ENCODE measurements around the gene IL7R. TPM values are rescaled to one million over a fixed set of nuclear protein-coding genes. Genes with fewer than 3 reads are reported as not detected.
"Not testable (repeated sequence)": the region's sequence is repeated elsewhere in the genome, so short reads cannot be mapped to it uniquely, and the experiment has no call there.

Gene IL7R
- total RNA-seq, 2 experiments from 2014 or later: 4.6 to 62.2 TPM

DNA sequence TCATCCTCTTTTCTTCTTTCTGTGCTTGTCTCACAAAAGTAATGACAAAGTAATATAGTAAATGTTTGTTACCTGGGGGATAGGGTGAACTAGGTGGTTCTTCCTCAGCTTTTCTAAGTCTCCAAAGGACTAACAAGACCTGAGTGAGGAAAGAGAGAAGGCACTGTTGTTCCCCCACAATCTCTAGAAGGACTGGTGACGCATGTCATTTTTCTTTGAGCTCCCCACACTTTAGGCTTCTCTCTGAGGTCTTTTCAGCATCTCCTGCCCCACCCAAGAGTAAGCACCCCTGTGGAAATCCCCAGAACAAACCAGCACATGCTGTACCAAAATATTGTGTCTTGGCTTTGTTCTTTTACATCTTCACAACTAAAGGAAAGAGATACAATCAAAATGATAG, 2.4 kb upstream of the IL7R start:
- peak overlapping the region; percentile 13 for H3K4me3 ChIP-seq (ENCODE audit: low read depth, low read length, poor library complexity, severe bottlenecking)
- intact Hi-C loops (cut with micrococcal nuclease; ENCODE audit: unreplicated experiment): no loop called here
- peak overlapping the region; percentile 91 for H3K4me2 ChIP-seq (ENCODE audit: low read length)
- H2AFZ ChIP-seq (ENCODE audit: low read length): peak overlapping the region; percentile 95
- no peaks in the 10 kb centered on the region for H4K20me1 ChIP-seq (ENCODE audit: insufficient read depth, low read length)
- CTCF ChIA-PET (ENCODE audit: unreplicated experiment): interaction anchor here (0.7 to 0.9 kb wide), 2 partner anchors 29 to 52 kb away, joined by 3 to 4 read pairs; no protein-coding TSS in a partner anchor
- H3K79me2 ChIP-seq (ENCODE audit: insufficient read depth, low read depth, low read length): peaks cover 38% of the 10 kb centered on the region
- no peaks in the 10 kb centered on the region for H3K9me3 ChIP-seq (ENCODE audit: low read length)
- H3K4me1 ChIP-seq (ENCODE audit: insufficient read depth, low read length, poor library complexity, severe bottlenecking): peaks cover 62% of the 10 kb centered on the region
- DNase-seq (ENCODE audit: low spot score): no peak
- H3K36me3 ChIP-seq (ENCODE audit: insufficient read depth, low read length): peaks cover 5% of the 10 kb centered on the region; the same call in 1 of the 2 replicates
- no peaks in the 10 kb centered on the region for H3K9me2 ChIP-seq (ENCODE audit: insufficient read depth, low read length)
- TF ChIP-seq EZH2phosphoT487 (IDR thresholded peaks at IDR 0.05; ENCODE audit: borderline replicate concordance, low read depth, low read length) (no peak), CTCF (conservative IDR thresholded peaks at IDR 0.05; ENCODE audit: low read length) (no peak)
- H3K27ac ChIP-seq (ENCODE audit: low read depth, low read length, poor library complexity, severe bottlenecking): peak overlapping the region; percentile 72
- BruUV-seq (replicated peaks): no TSS peak
- POLR2A ChIA-PET: interaction anchor here (0.7 to 8.2 kb wide), 4 partner anchors 27 to 177 kb away, joined by 3 to 52 read pairs (median 4); no protein-coding TSS in a partner anchor

DNA sequence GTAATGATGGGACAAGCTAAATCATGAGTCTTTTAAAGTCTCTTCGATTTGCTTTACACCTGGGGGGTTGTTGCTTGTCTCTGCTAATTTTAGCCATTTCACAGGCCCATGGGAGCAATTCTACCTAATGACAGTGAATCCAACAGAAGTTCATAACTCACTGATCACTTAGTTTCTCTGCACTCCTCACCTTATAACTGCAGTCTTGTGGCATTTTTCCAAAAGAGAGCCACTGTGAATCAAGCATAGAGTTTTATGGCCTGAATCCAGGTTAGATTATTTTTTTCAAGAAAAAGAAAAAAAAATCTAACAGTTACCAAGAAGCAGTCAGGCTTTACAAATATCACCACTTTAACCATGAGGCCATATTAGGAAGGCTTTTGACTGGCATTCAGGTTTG, 1.5 kb upstream of the IL7R start:
- Histone ChIP-seq H3K4me1 (ENCODE audit: insufficient read depth, low read length, poor library complexity, severe bottlenecking) (peaks cover 71% of the 10 kb centered on the region), H3K9me2 (ENCODE audit: insufficient read depth, low read length) (no peaks in the 10 kb centered on the region), H3K27ac (ENCODE audit: low read depth, low read length, poor library complexity, severe bottlenecking) (peak overlapping the region; percentile 72), H4K20me1 (ENCODE audit: insufficient read depth, low read length) (no peaks in the 10 kb centered on the region), H3K9me3 (ENCODE audit: low read length) (no peaks in the 10 kb centered on the region), H3K36me3 (ENCODE audit: insufficient read depth, low read length) (peaks cover 15% of the 10 kb centered on the region), H3K79me2 (ENCODE audit: insufficient read depth, low read depth, low read length) (peaks cover 48% of the 10 kb centered on the region), H2AFZ (ENCODE audit: low read length) (peak overlapping the region; percentile 95; the same call in 1 of the 2 replicates), H3K4me3 (ENCODE audit: low read depth, low read length, poor library complexity, severe bottlenecking) (no peak overlapping the region), H3K4me2 (ENCODE audit: low read length) (peak overlapping the region; percentile 91)
- intact Hi-C loops (cut with micrococcal nuclease; ENCODE audit: unreplicated experiment): no loop called here
- no TSS peak for BruUV-seq (replicated peaks)
- TF ChIP-seq EZH2phosphoT487 (IDR thresholded peaks at IDR 0.05; ENCODE audit: borderline replicate concordance, low read depth, low read length) (no peak), CTCF (conservative IDR thresholded peaks at IDR 0.05; ENCODE audit: low read length) (no peak)
- ChIA-PET CTCF (ENCODE audit: unreplicated experiment) (interaction anchor here (0.9 kb wide), 1 partner anchor 28 kb away, joined by 3 read pairs; no protein-coding TSS in a partner anchor), POLR2A (interaction anchor here (1.3 to 8.2 kb wide), 3 partner anchors 26 to 49 kb away, joined by 4 to 52 read pairs (median 4); no protein-coding TSS in a partner anchor)
- DNase-seq (ENCODE audit: low spot score): no peak

DNA sequence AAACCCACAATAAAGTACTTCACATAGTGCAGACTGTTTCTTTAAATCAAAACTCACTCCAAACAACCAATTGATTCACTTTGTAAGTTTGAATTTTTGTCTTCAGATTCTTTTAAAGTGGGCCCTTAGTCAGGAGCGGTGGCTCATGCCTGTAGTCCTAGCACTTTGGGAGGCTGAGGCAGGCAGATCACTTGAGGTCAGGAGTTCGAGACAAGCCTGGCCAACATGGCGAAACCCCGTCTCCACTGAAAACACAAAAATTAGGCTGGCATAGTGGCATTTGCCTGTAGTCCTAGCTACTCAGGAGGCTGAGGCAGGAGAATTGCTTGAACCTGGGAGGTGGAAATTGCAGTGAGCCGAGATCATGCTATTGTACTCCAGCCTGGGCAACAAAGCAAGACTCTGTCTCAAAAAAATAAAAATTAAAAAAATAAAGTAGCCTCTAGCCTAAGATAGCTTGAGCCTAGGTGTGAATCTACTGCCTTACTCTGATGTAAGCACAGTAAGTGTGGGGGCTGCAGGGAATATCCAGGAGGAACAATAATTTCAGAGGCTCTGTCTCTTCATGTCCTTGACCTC, 416 bp upstream of the IL7R start:
- Histone ChIP-seq H3K4me3 (ENCODE audit: low read depth, low read length, poor library complexity, severe bottlenecking) (peak overlapping the region; percentile 75), H3K4me2 (ENCODE audit: low read length) (peak overlapping the region; percentile 91), H2AFZ (ENCODE audit: low read length) (peak overlapping the region; percentile 95; the same call in 1 of the 2 replicates), H3K36me3 (ENCODE audit: insufficient read depth, low read length) (peaks cover 26% of the 10 kb centered on the region), H3K27ac (ENCODE audit: low read depth, low read length, poor library complexity, severe bottlenecking) (peak overlapping the region; percentile 72), H3K4me1 (ENCODE audit: insufficient read depth, low read length, poor library complexity, severe bottlenecking) (peaks cover 76% of the 10 kb centered on the region), H3K79me2 (ENCODE audit: insufficient read depth, low read depth, low read length) (peaks cover 55% of the 10 kb centered on the region)
- H3K9me3 ChIP-seq (ENCODE audit: low read length); BruUV-seq (replicated peaks); DNase-seq (ENCODE audit: low spot score); H4K20me1 ChIP-seq (ENCODE audit: insufficient read depth, low read length); H3K9me2 ChIP-seq (ENCODE audit: insufficient read depth, low read length); intact Hi-C loops (cut with micrococcal nuclease; ENCODE audit: unreplicated experiment): not testable (repeated sequence)
- ChIA-PET POLR2A (interaction anchor here (0.6 to 8.2 kb wide), 10 partner anchors 14 to 935 kb away, joined by 3 to 52 read pairs (median 4); no protein-coding TSS in a partner anchor), CTCF (ENCODE audit: unreplicated experiment) (interaction anchor here (0.5 to 0.6 kb wide), 2 partner anchors 18 to 65 kb away, joined by 3 to 4 read pairs; no protein-coding TSS in a partner anchor)
